Hepatocyte (in vitro differentiated cells): ENCODE measurements around the gene ESAM. TPM values are rescaled to one million over a fixed set of nuclear protein-coding genes. Genes with fewer than 3 reads are reported as not detected.
"Not testable (repeated sequence)": the region's sequence is repeated elsewhere in the genome, so short reads cannot be mapped to it uniquely, and the experiment has no call there.

Experiments used
- DNase-seq: peaks from one replicate; pipeline ENCODE4 v3.0.0-alpha.2; 2016; ENCODE audit warnings: low spot score
- H2AFZ ChIP-seq: fragments of 200-600 bp; sonication (generic); 2 replicates; pipeline ENCODE4 v1.6.0; 2016; ENCODE audit warnings: antibody characterized with exemption, mild to moderate bottlenecking
- H3K27ac ChIP-seq: fragments of 200-600 bp; sonication (generic); 2 replicates; pipeline ENCODE4 v1.5.1; 2016; ENCODE audit warnings: mild to moderate bottlenecking
- H3K27me3 ChIP-seq: fragments of 200-600 bp; sonication (generic); 2 replicates; pipeline ENCODE4 v1.6.1; 2016
- H3K36me3 ChIP-seq: fragments of 200-600 bp; sonication (generic); replicated peaks from 2 replicates; pipeline ENCODE4 v1.5.1; 2016; ENCODE audit warnings: low read depth; ENCODE audit not compliant: insufficient read depth
- H3K4me1 ChIP-seq: fragments of 200-600 bp; sonication (generic); 2 replicates; pipeline ENCODE4 v1.5.1; 2016; ENCODE audit warnings: mild to moderate bottlenecking, moderate library complexity; ENCODE audit not compliant: insufficient read depth
- H3K4me2 ChIP-seq: fragments of 200-600 bp; sonication (generic); 2 replicates; pipeline ENCODE4 v1.6.0; 2016
- H3K4me3 ChIP-seq: fragments of 200-600 bp; sonication (generic); 2 replicates; pipeline ENCODE4 v1.5.1; 2016; ENCODE audit warnings: mild to moderate bottlenecking
- H3K79me2 ChIP-seq: fragments of 200-600 bp; sonication (generic); 2 replicates; pipeline ENCODE4 v1.6.0; 2017; ENCODE audit warnings: mild to moderate bottlenecking
- H3K9me2 ChIP-seq: fragments of 200-600 bp; sonication (generic); replicated peaks from 2 replicates; pipeline ENCODE4 v1.6.0; 2017; ENCODE audit warnings: mild to moderate bottlenecking; ENCODE audit not compliant: insufficient read depth
- H3K9me3 ChIP-seq: fragments of 200-600 bp; sonication (generic); 2 replicates; pipeline ENCODE4 v1.5.1; 2016; ENCODE audit warnings: low read depth, mild to moderate bottlenecking
- H4K20me1 ChIP-seq: fragments of 200-600 bp; sonication (generic); 2 replicates; pipeline ENCODE4 v1.6.0; 2016; ENCODE audit warnings: mild to moderate bottlenecking; ENCODE audit not compliant: insufficient read depth, poor library complexity, severe bottlenecking
- CTCF ChIP-seq: fragments of 200-600 bp; sonication (generic); IDR thresholded peaks from 2 replicates; pipeline ENCODE4 v1.5.1; 2016; ENCODE audit warnings: antibody characterized with exemption, mild to moderate bottlenecking; ENCODE audit not compliant: poor library complexity
- EZH2 ChIP-seq: fragments of 200-600 bp; sonication (generic); IDR thresholded peaks from 2 replicates; pipeline ENCODE4 v1.6.1; 2016; ENCODE audit warnings: antibody characterized with exemption, mild to moderate bottlenecking, borderline replicate concordance
- EZH2phosphoT487 ChIP-seq: fragments of 200-600 bp; sonication (generic); IDR thresholded peaks from one replicate; pipeline ENCODE4 v1.6.1; 2018; ENCODE audit warnings: antibody characterized with exemption, mild to moderate bottlenecking, low read depth, moderate library complexity; ENCODE audit not compliant: unreplicated experiment, severe bottlenecking
- WGBS: methylation state at CpG from one replicate; pipeline ENCODE4 v1.1.6; 2016; ENCODE audit warnings: low lambda C conversion rate; ENCODE audit errors: missing lambda C conversion rate; 5-methylcytosine and 5-hydroxymethylcytosine counted together
- polyA plus RNA-seq: library from polyadenylated mRNA; unstranded; fragments of >200 nt; fragmentation: Nextera tagmentation; extraction: Ambion mirVana; gene quantifications from 2 replicates; pipeline ENCODE4 v1.2.1, GENCODE V29; 2016
- total RNA-seq: library from RNA; depleted of rRNA; stranded (reverse); fragments of >200 nt; gene quantifications from 2 replicates; pipeline ENCODE4 v1.2.3, GENCODE V29; 2014

Gene ESAM
- total and polyA plus RNA-seq, 2 experiments from 2014 or later, result 3.6 to 3.9 TPM

- no peak for TF ChIP-seq EZH2phosphoT487
- Histone ChIP-seq H3K27ac (no peak overlapping the region), H3K4me3 (no peak overlapping the region), H3K4me1 (no peaks in the 10 kb centered on the region), H4K20me1 (peaks cover 53% of the 10 kb centered on the region), H3K9me2 (no peaks in the 10 kb centered on the region), H3K36me3 (no peaks in the 10 kb centered on the region), H3K9me3 (no peaks in the 10 kb centered on the region), H3K79me2 (peaks cover 83% of the 10 kb centered on the region), H3K27me3 (no peaks in the 10 kb centered on the region), H3K4me2 (no peak overlapping the region), H2AFZ (no peak overlapping the region)
- DNase-seq, result no peak
- WGBS, result 93% methylated on average over 4 of the region's 4 CpGs
These were observed 20.9 kb upstream of the ESAM start for GRCh38 chr11:124783002-124783401.

GRCh38 chr11:124779568-124779967, 17.5 kb upstream of the ESAM start:
- H3K27me3 ChIP-seq, result no peaks in the 10 kb centered on the region
- no peak overlapping the region for H3K4me2 ChIP-seq
- H3K4me3 ChIP-seq, result no peak overlapping the region
- peaks cover 72% of the 10 kb centered on the region for H3K79me2 ChIP-seq
- H3K4me1 ChIP-seq, result no peaks in the 10 kb centered on the region
- H3K9me2 ChIP-seq, result no peaks in the 10 kb centered on the region
- TF ChIP-seq EZH2phosphoT487, result no peak
- no peak for TF ChIP-seq EZH2
- TF ChIP-seq CTCF, result no peak
- H2AFZ ChIP-seq, result no peak overlapping the region
- no peaks in the 10 kb centered on the region for H3K9me3 ChIP-seq
- 62% methylated on average over 1 of the region's 1 CpG for WGBS
- H4K20me1 ChIP-seq, result peaks cover 33% of the 10 kb centered on the region
- no peak for DNase-seq
- no peaks in the 10 kb centered on the region for H3K36me3 ChIP-seq
- no peak overlapping the region for H3K27ac ChIP-seq

DNA sequence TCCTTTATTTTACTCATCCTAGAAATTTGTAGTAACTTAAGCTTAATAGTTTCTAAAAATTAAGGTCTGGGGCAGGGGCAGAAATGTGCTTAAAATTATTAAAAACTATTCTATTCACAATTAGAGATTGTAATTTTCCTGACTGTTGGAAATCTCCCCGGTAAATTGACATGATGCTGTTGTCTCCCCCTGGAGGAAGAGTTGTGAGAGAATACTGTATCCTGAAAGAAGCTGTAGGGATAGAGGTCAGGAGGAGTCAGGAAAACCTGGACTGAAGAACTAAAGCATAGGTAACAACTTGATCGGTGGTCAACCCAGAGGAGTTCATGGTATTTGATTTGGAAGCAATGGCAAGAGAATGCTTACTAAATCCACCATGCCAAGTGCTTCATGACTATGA, 16.2 kb upstream of the ESAM start:
- Histone ChIP-seq H4K20me1 (peaks cover 20% of the 10 kb centered on the region), H3K79me2 (peaks cover 61% of the 10 kb centered on the region), H3K27me3 (no peaks in the 10 kb centered on the region), H2AFZ (no peak overlapping the region), H3K4me2 (no peak overlapping the region), H3K4me1 (no peaks in the 10 kb centered on the region), H3K4me3 (no peak overlapping the region), H3K9me2 (no peaks in the 10 kb centered on the region), H3K9me3 (no peaks in the 10 kb centered on the region), H3K36me3 (no peaks in the 10 kb centered on the region), H3K27ac (no peak overlapping the region)
- 74% methylated on average over 2 of the region's 2 CpGs for WGBS
- no peak for TF ChIP-seq CTCF
- TF ChIP-seq EZH2phosphoT487, result no peak
- TF ChIP-seq EZH2, result no peak
- DNase-seq, result no peak

GRCh38 chr11:124776865-124777645, 15.0 kb upstream of the ESAM start:
- H3K4me2 ChIP-seq, result no peak overlapping the region
- H3K4me3 ChIP-seq, result no peak overlapping the region
- H3K79me2 ChIP-seq, result peaks cover 49% of the 10 kb centered on the region
- H2AFZ ChIP-seq, result no peak overlapping the region
- no peaks in the 10 kb centered on the region for H3K36me3 ChIP-seq
- H3K4me1 ChIP-seq, result no peaks in the 10 kb centered on the region
- no peaks in the 10 kb centered on the region for H3K9me3 ChIP-seq
- no peaks in the 10 kb centered on the region for H3K9me2 ChIP-seq
- H3K27ac ChIP-seq, result no peak overlapping the region
- peaks cover 11% of the 10 kb centered on the region for H4K20me1 ChIP-seq
- 96% methylated on average over 7 of the region's 7 CpGs for WGBS
- H3K27me3 ChIP-seq, result no peaks in the 10 kb centered on the region
- no peak for TF ChIP-seq EZH2
- TF ChIP-seq EZH2phosphoT487, result no peak
- TF ChIP-seq CTCF, result no peak
- DNase-seq, result no peak

GRCh38 chr11:124770959-124771358, 8.9 kb upstream of the ESAM start:
- not testable (repeated sequence) for H3K4me2 ChIP-seq

More at GRCh38 chr11:124770959-124771358, 8.9 kb upstream of the ESAM start:
- H2AFZ ChIP-seq, H3K9me2 ChIP-seq, H3K9me3 ChIP-seq, H3K27me3 ChIP-seq, H4K20me1 ChIP-seq, DNase-seq, H3K79me2 ChIP-seq, H3K36me3 ChIP-seq, H3K27ac ChIP-seq, H3K4me3 ChIP-seq, H3K4me1 ChIP-seq: not testable (repeated sequence)
- 94% methylated on average over 6 of the region's 6 CpGs for WGBS
